NCI-H2081 treated with DMSO at 0.1 percent for 48 hours (cell line): ENCODE measurements around the gene TMPRSS13.
A peak's percentile ranks its signal among the peaks of the same experiment; 100 is the strongest.
"Not testable (repeated sequence)": the region's sequence is repeated elsewhere in the genome, so short reads cannot be mapped to it uniquely, and the experiment has no call there.

Experiments used
- DNase-seq: peaks from one replicate; lab custom pipeline; 2025; lab: John Stamatoyannopoulos, UW

TMPRSS13 gene

GRCh38 chr11:117950993-117951961 is 22.1 kb upstream of the TMPRSS13 start:
- no peak for DNase-seq

- DNase-seq: no peak
Observed at GRCh38 chr11:117950301-117950700, 21.1 kb upstream of the TMPRSS13 start.

- DNase-seq: no peak
Observed at GRCh38 chr11:117949062-117949461, 19.9 kb upstream of the TMPRSS13 start.

GRCh38 chr11:117948466-117948865 is 19.3 kb upstream of the TMPRSS13 start:
- not testable (repeated sequence) for DNase-seq

- not testable (repeated sequence) for DNase-seq
Observed at GRCh38 chr11:117947751-117948150, 18.5 kb upstream of the TMPRSS13 start.

- peak; percentile 27 for DNase-seq
Observed at GRCh38 chr11:117946842-117947526, 17.8 kb upstream of the TMPRSS13 start.

GRCh38 chr11:117946156-117946841 is 17.1 kb upstream of the TMPRSS13 start:
- DNase-seq: no peak

GRCh38 chr11:117945047-117945810 is 16.0 kb upstream of the TMPRSS13 start:
- DNase-seq: no peak

GRCh38 chr11:117944554-117944953 is 15.4 kb upstream of the TMPRSS13 start:
- no peak for DNase-seq

- DNase-seq: no peak
Observed at GRCh38 chr11:117941976-117942654, 12.9 kb upstream of the TMPRSS13 start.

GRCh38 chr11:117941163-117941707 is 12.0 kb upstream of the TMPRSS13 start:
- no peak for DNase-seq

GRCh38 chr11:117940736-117941135 is 11.5 kb upstream of the TMPRSS13 start:
- no peak for DNase-seq

GRCh38 chr11:117936973-117937372 is 7.8 kb upstream of the TMPRSS13 start:
- DNase-seq: no peak

- DNase-seq: no peak
Observed at GRCh38 chr11:117934526-117935307, 5.5 kb upstream of the TMPRSS13 start.

GRCh38 chr11:117933930-117934329 is 4.7 kb upstream of the TMPRSS13 start:
- no peak for DNase-seq

GRCh38 chr11:117933475-117933874 is 4.3 kb upstream of the TMPRSS13 start:
- no peak for DNase-seq

- no peak for DNase-seq
Observed at GRCh38 chr11:117932947-117933346, 3.7 kb upstream of the TMPRSS13 start.

- DNase-seq: no peak
Observed at GRCh38 chr11:117932426-117932825, 3.2 kb upstream of the TMPRSS13 start.

GRCh38 chr11:117931971-117932370 is 2.8 kb upstream of the TMPRSS13 start:
- no peak for DNase-seq

GRCh38 chr11:117931331-117931950 is 2.2 kb upstream of the TMPRSS13 start:
- no peak for DNase-seq
